ENCODE data around the gene ISCU. TPM values are rescaled to one million over a fixed set of nuclear protein-coding genes. Genes with fewer than 3 reads are reported as not detected.

The ISCU gene
- total and polyA plus RNA-seq, 10 donors, result 98.9 to 220 (median 160) TPM

- Histone ChIP-seq H3K27me3 (replicated peaks in 1 of 7) (no peaks in the 10 kb centered on the region), H3K27ac (no peak overlapping the region), H3K36me3 (peaks cover 6 to 100% (median 97%) of the 10 kb centered on the region in 6 donors), H3K9me3 (no peaks in the 10 kb centered on the region), H3K4me1 (no peaks in the 10 kb centered on the region), H3K4me3 (no peak overlapping the region)
- TF ChIP-seq POLR2AphosphoS5 (IDR thresholded peaks at IDR 0.05), result no peak
- no peak for TF ChIP-seq POLR2A (IDR thresholded peaks at IDR 0.05)
- no peak for DNase-seq
- intact Hi-C loops (cut with DNase I; ENCODE audit: low total_unique reads), result no loop called here
- 95 to 96% (median 95%) methylated on average over 12 to 15 of the region's 15 CpGs for WGBS, 5 donors
Measured at GRCh38 chr12:108531929-108532848, 30.2 kb upstream of the ISCU start.

GRCh38 chr12:108538146-108538545 lies 24.2 kb upstream of the ISCU start:
- TF ChIP-seq POLR2A (IDR thresholded peaks at IDR 0.05), result no peak
- no peak for TF ChIP-seq CTCF (IDR thresholded peaks at IDR 0.05 in 8 of 11, conservative IDR thresholded peaks at IDR 0.05 in 3 of 11)
- TF ChIP-seq POLR2AphosphoS5 (IDR thresholded peaks at IDR 0.05), result no peak
- H3K4me1 ChIP-seq, result peaks cover 0 to 23% (median 7%) of the 10 kb centered on the region in 6 donors
- no peaks in the 10 kb centered on the region for H3K9me3 ChIP-seq
- intact Hi-C loops (cut with DNase I; ENCODE audit: low total_unique reads), result no loop called here
- no peaks in the 10 kb centered on the region for H3K27me3 ChIP-seq (replicated peaks in 1 of 7)
- 73 to 81% (median 78%) methylated on average over 6 of the region's 6 CpGs for WGBS, 5 donors
- no peak overlapping the region for H3K4me3 ChIP-seq
- H3K27ac ChIP-seq, result no peak overlapping the region
- peaks cover 0 to 94% (median 72%) of the 10 kb centered on the region in 6 donors for H3K36me3 ChIP-seq
- DNase-seq, result no peak

- intact Hi-C loops (cut with DNase I; ENCODE audit: low total_unique reads), result no loop called here
- Histone ChIP-seq H3K4me1 (peaks cover 0 to 23% (median 7%) of the 10 kb centered on the region in 6 donors), H3K27me3 (replicated peaks in 1 of 7) (no peaks in the 10 kb centered on the region), H3K4me3 (no peak overlapping the region), H3K36me3 (peaks cover 0 to 94% (median 72%) of the 10 kb centered on the region in 6 donors), H3K9me3 (no peaks in the 10 kb centered on the region), H3K27ac (no peak overlapping the region)
- DNase-seq, result no peak
- WGBS, 5 donors, result 93 to 95% (median 94%) methylated on average over 10 of the region's 10 CpGs
- TF ChIP-seq CTCF (IDR thresholded peaks at IDR 0.05 in 8 of 11, conservative IDR thresholded peaks at IDR 0.05 in 3 of 11) (no peak), POLR2AphosphoS5 (IDR thresholded peaks at IDR 0.05) (no peak), POLR2A (IDR thresholded peaks at IDR 0.05) (no peak)
Measured at GRCh38 chr12:108538616-108539195, 23.7 kb upstream of the ISCU start.

GRCh38 chr12:108542320-108542719 lies 20.1 kb upstream of the ISCU start:
- intact Hi-C loops (cut with DNase I; ENCODE audit: low total_unique reads), result no loop called here
- peak overlapping the region in 3 of 8 donors; percentile 62 to 77 (median 76) for H3K27ac ChIP-seq
- TF ChIP-seq POLR2AphosphoS5 (IDR thresholded peaks at IDR 0.05) (no peak), POLR2A (IDR thresholded peaks at IDR 0.05) (no peak), CTCF (IDR thresholded peaks at IDR 0.05 in 8 of 11, conservative IDR thresholded peaks at IDR 0.05 in 3 of 11) (no peak)
- no peaks in the 10 kb centered on the region for H3K27me3 ChIP-seq (replicated peaks in 1 of 7)
- peaks cover 0 to 94% (median 68%) of the 10 kb centered on the region in 6 donors for H3K36me3 ChIP-seq
- 93 to 99% (median 97%) methylated on average over 4 of the region's 4 CpGs for WGBS, 5 donors
- H3K4me3 ChIP-seq, result no peak overlapping the region
- no peak for DNase-seq
- no peaks in the 10 kb centered on the region for H3K9me3 ChIP-seq
- H3K4me1 ChIP-seq, result peaks cover 0 to 29% (median 10%) of the 10 kb centered on the region in 6 donors
